ENCODE results near the gene PCDHA1. TPM values are rescaled to one million over a fixed set of nuclear protein-coding genes. Genes with fewer than 3 reads are reported as not detected.
"Not testable (repeated sequence)": the region's sequence is repeated elsewhere in the genome, so short reads cannot be mapped to it uniquely, and the experiment has no call there.

PCDHA1 gene
- total RNA-seq, 2 experiments from 2014 or later = not detected

DNA sequence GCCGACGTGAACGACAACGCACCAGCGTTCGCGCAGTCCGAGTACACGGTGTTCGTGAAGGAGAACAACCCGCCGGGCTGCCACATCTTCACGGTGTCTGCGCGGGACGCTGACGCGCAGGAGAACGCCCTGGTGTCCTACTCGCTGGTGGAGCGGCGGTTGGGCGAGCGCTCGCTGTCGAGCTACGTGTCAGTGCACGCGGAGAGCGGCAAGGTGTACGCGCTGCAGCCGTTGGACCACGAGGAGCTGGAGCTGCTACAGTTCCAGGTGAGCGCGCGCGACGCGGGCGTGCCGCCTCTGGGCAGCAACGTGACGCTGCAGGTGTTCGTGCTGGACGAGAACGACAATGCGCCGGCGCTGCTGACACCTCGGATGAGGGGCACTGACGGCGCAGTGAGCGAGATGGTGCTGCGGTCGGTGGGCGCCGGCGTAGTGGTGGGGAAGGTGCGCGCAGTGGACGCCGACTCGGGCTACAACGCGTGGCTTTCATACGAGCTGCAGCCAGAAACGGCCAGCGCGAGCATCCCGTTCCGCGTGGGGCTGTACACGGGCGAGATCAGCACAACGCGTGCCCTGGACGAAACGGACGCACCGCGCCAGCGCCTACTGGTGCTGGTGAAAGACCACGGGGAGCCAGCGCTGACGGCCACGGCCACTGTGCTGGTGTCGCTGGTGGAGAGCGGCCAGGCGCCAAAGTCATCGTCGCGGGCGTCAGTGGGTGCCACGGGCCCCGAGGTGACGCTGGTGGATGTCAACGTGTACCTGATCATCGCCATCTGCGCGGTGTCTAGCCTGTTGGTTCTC, 64.1 kb downstream of the PCDHA1 start:
- ATAC-seq; H3K4me1 Mint-ChIP-seq; H3K27ac Mint-ChIP-seq; CTCF ChIA-PET; DNase-seq; H3K36me3 Mint-ChIP-seq; H3K9me3 Mint-ChIP-seq (ENCODE audit: low read depth); H3K27me3 Mint-ChIP-seq; H3K4me3 Mint-ChIP-seq: not testable (repeated sequence)

DNA sequence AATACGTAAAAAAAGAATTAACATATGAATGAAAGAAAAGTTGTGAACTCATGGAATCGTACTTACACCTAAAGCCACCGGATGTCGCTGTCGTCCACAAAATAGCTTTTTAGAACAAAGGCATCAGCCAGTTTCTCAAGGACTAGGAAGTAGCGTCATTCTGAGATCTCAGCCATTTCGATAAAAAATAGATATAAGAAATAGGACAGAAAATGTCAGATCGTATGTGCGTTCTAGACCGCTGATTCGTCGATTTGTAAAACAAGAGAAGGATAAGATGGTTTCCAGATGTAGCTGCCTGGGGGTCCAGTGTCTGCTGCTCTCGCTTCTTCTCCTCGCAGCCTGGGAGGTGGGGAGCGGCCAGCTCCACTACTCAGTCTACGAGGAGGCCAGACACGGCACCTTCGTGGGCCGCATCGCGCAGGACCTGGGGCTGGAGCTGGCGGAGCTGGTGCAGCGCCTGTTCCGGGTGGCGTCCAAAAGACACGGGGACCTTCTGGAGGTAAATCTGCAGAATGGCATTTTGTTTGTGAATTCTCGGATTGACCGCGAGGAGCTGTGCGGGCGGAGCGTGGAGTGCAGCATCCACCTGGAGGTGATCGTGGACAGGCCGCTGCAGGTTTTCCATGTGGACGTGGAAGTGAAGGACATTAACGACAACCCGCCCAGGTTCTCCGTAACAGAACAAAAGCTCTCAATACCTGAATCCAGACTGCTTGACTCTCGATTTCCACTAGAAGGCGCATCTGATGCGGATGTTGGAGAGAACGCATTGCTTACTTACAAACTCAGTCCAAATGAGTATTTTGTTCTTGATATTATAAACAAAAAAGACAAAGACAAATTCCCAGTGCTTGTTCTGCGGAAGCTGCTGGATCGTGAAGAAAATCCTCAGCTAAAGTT, 70.1 kb downstream of the PCDHA1 start, which contains the start of gene PCDHA10:
TSS of gene PCDHA10 (plus strand) at position 126 of the 903 bp plus-strand sequence. CDS start at position 278, 152 bp downstream.
- CTCF ChIA-PET = no interaction called here
- Mint-ChIP-seq H3K27ac (no peak within 1 kb of the TSS), H3K4me3 (no peak within 1 kb of the TSS), H3K9me3 (ENCODE audit: low read depth) (peaks cover 13% of the 10 kb centered on the region), H3K27me3 (peaks cover 9% of the 10 kb centered on the region), H3K36me3 (peaks cover 5% of the 10 kb centered on the region), H3K4me1 (no peaks in the 10 kb centered on the region)
- DNase-seq (no peak), ATAC-seq (no peak)

GRCh38 chr5:140857177-140857986, 71.4 kb downstream of the PCDHA1 start:
- no peaks in the 10 kb centered on the region for H3K4me1 Mint-ChIP-seq
- H3K36me3 Mint-ChIP-seq = peaks cover 5% of the 10 kb centered on the region
- H3K27ac Mint-ChIP-seq = no peak overlapping the region
- CTCF ChIA-PET = interaction anchor here (0.9 kb wide), 1 partner anchor 320 kb away, joined by 3 read pairs; no protein-coding TSS in a partner anchor
- no peak for DNase-seq
- H3K9me3 Mint-ChIP-seq (ENCODE audit: low read depth) = peaks cover 20% of the 10 kb centered on the region
- H3K4me3 Mint-ChIP-seq = no peak overlapping the region
- ATAC-seq = no peak
- H3K27me3 Mint-ChIP-seq = peaks cover 9% of the 10 kb centered on the region

- Mint-ChIP-seq H3K27me3 (peaks cover 9% of the 10 kb centered on the region), H3K4me1 (no peaks in the 10 kb centered on the region), H3K9me3 (ENCODE audit: low read depth) (peaks cover 20% of the 10 kb centered on the region), H3K27ac (no peak overlapping the region), H3K4me3 (no peak overlapping the region), H3K36me3 (peaks cover 5% of the 10 kb centered on the region)
- ATAC-seq (no peak), DNase-seq (no peak)
- CTCF ChIA-PET = no interaction called here
Observed at GRCh38 chr5:140857987-140858240, 72.0 kb downstream of the PCDHA1 start.

GRCh38 chr5:140862441-140863295, 76.7 kb downstream of the PCDHA1 start:
- Mint-ChIP-seq H3K9me3 (ENCODE audit: low read depth) (peaks cover 8% of the 10 kb centered on the region), H3K27me3 (no peaks in the 10 kb centered on the region), H3K36me3 (no peaks in the 10 kb centered on the region), H3K4me1 (no peaks in the 10 kb centered on the region), H3K4me3 (no peak overlapping the region), H3K27ac (no peak overlapping the region)
- CTCF ChIA-PET = no interaction called here
- DNase-seq (no peak), ATAC-seq (no peak)

GRCh38 chr5:140868721-140869554, 83.0 kb downstream of the PCDHA1 start, which contains the start of gene PCDHA11:
TSS of gene PCDHA11 (plus strand) at chr5:140868957. CDS start at chr5:140869104, 147 bp downstream.
- peaks cover 6% of the 10 kb centered on the region for H3K9me3 Mint-ChIP-seq (ENCODE audit: low read depth)
- ATAC-seq (no peak), DNase-seq (no peak)
- H3K27me3 Mint-ChIP-seq = no peaks in the 10 kb centered on the region
- no peak within 1 kb of the TSS for H3K4me3 Mint-ChIP-seq
- CTCF ChIA-PET = no interaction called here
- no peaks in the 10 kb centered on the region for H3K36me3 Mint-ChIP-seq
- H3K4me1 Mint-ChIP-seq = no peaks in the 10 kb centered on the region
- H3K27ac Mint-ChIP-seq = no peak within 1 kb of the TSS

- Mint-ChIP-seq H3K4me3 (no peak overlapping the region), H3K27me3 (peaks cover 4% of the 10 kb centered on the region), H3K4me1 (no peaks in the 10 kb centered on the region), H3K36me3 (no peaks in the 10 kb centered on the region), H3K9me3 (ENCODE audit: low read depth) (peaks cover 6% of the 10 kb centered on the region), H3K27ac (no peak overlapping the region)
- ATAC-seq = no peak
- CTCF ChIA-PET = no interaction called here
- no peak for DNase-seq
Observed at GRCh38 chr5:140869555-140869886, 83.6 kb downstream of the PCDHA1 start.

- CTCF ChIA-PET = no interaction called here
Observed at GRCh38 chr5:140870221-140871201, 84.6 kb downstream of the PCDHA1 start.

DNA sequence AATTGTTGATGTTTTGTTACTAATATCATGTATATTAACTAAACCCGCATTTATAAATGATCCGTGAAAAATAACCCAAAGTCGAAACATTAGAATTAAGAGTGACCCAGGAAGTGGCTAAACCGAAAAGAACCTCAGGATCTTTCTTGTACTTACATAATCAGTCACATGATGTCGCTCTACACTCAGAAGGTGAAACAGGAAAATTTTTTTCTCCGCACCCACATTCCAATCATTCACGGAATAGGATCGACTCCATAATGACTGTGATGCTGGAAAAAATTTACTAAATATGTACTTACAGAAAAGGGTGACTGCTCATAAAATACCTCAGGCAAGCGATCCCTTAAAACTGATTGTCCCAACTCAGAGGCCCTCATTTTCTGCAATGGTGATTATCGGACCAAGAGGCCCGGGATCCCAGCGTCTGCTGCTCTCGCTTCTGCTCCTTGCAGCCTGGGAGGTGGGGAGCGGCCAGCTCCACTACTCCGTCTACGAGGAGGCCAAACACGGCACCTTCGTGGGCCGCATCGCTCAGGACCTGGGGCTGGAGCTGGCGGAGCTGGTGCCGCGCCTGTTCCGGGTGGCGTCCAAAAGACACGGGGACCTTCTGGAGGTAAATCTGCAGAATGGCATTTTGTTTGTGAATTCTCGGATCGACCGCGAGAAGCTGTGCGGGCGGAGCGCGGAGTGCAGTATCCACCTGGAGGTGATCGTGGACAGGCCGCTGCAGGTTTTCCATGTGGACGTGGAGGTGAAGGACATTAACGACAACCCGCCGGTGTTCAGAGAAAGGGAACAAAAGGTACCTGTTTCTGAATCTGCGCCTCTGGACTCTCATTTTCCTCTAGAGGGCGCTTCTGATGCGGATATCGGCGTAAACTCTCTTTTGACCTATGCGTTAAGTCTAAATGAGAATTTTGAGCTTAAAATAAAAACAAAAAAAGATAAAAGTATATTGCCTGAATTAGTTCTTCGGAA, 89.4 kb downstream of the PCDHA1 start, which contains the start of gene PCDHA12:
TSS of gene PCDHA12 (plus strand) at position 224 of the 981 bp plus-strand sequence. CDS start at position 389, 165 bp downstream.
- Mint-ChIP-seq H3K4me3 (no peak within 1 kb of the TSS), H3K36me3 (peaks cover 1% of the 10 kb centered on the region), H3K27ac (no peak within 1 kb of the TSS), H3K9me3 (ENCODE audit: low read depth) (peaks cover 8% of the 10 kb centered on the region), H3K27me3 (peaks cover 8% of the 10 kb centered on the region), H3K4me1 (no peaks in the 10 kb centered on the region)
- CTCF ChIA-PET = no interaction called here
- DNase-seq (no peak), ATAC-seq (no peak)

More at GRCh38 chr5:140870221-140871201, 84.6 kb downstream of the PCDHA1 start:
- Mint-ChIP-seq H3K9me3 (ENCODE audit: low read depth) (peaks cover 6% of the 10 kb centered on the region), H3K4me3 (no peak overlapping the region), H3K36me3 (no peaks in the 10 kb centered on the region), H3K27me3 (peaks cover 8% of the 10 kb centered on the region), H3K4me1 (no peaks in the 10 kb centered on the region), H3K27ac (no peak overlapping the region)
- DNase-seq = no peak
- no peak for ATAC-seq

DNA sequence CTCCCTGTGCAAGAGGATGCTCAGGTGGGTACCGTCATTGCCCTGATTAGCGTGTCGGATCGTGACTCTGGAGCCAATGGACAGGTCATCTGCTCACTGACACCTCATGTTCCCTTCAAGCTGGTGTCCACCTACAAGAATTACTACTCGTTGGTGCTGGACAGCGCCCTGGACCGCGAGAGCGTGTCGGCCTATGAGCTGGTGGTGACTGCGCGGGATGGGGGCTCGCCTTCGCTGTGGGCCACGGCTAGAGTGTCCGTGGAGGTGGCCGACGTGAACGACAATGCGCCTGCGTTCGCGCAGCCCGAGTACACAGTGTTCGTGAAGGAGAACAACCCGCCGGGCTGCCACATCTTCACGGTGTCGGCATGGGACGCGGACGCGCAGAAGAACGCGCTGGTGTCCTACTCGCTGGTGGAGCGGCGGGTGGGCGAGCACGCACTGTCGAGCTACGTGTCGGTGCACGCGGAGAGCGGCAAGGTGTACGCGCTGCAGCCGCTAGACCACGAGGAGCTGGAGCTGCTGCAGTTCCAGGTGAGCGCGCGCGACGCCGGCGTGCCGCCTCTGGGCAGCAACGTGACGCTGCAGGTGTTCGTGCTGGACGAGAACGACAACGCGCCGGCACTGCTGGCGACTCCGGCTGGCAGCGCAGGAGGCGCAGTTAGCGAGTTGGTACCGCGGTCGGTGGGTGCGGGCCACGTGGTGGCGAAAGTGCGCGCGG, 90.8 kb downstream of the PCDHA1 start:
- H3K4me3 Mint-ChIP-seq; ATAC-seq; H3K27me3 Mint-ChIP-seq; DNase-seq; H3K27ac Mint-ChIP-seq; H3K4me1 Mint-ChIP-seq; H3K36me3 Mint-ChIP-seq; H3K9me3 Mint-ChIP-seq (ENCODE audit: low read depth); CTCF ChIA-PET: not testable (repeated sequence)
